K562 (cell line): ENCODE results near the gene ZNF385C. TPM values are rescaled to one million over a fixed set of nuclear protein-coding genes. Genes with fewer than 3 reads are reported as not detected.

Experiments
- CBX3 ChIP-seq, 2 experiments: IDR thresholded peaks; 1 replicate in 1 of 2; 2 replicates in 1 of 2; pipeline ENCODE4 v1.6.1; 2012; ENCODE audit warnings: inconsistent platforms in 2 of 2, low read length in 2 of 2, borderline replicate concordance in 1 of 2, control low read depth in 1 of 2
- CC2D1A ChIP-seq: fragments of 450-650 bp; IDR thresholded peaks from 2 replicates; pipeline ENCODE4 v1.6.1; 2017; ENCODE audit warnings: mild to moderate bottlenecking
- CCNT2 ChIP-seq: IDR thresholded peaks from 2 replicates; pipeline ENCODE4 v1.6.1; 2011; ENCODE audit warnings: borderline replicate concordance, low read depth, mild to moderate bottlenecking, moderate library complexity, mixed read lengths, low read length; ENCODE audit not compliant: insufficient read length; ENCODE audit errors: extremely low read depth
- CTCF ChIP-seq, 3 experiments: IDR thresholded peaks in 2 of 3; conservative IDR thresholded peaks in 1 of 3; 2 replicates each; pipeline ENCODE4 v1.5.1; 2011 to 2012; ENCODE audit warnings: low read length in 3 of 3, mild to moderate bottlenecking in 3 of 3, control low read depth in 2 of 3, improper control_type of control experiment in 1 of 3, inconsistent platforms in 1 of 3, low read depth in 1 of 3, mixed read lengths in 1 of 3, moderate library complexity in 1 of 3; ENCODE audit not compliant: insufficient read depth in 2 of 3
- DIDO1 ChIP-seq: fragments of 450-650 bp; IDR thresholded peaks from 2 replicates; pipeline ENCODE4 v1.6.1; 2016; ENCODE audit warnings: low read depth, missing biosample characterization, missing genetic modification characterization
- ETS1 ChIP-seq: conservative IDR thresholded peaks from 2 replicates; pipeline ENCODE4 v1.6.1; 2011; ENCODE audit warnings: low read depth, mild to moderate bottlenecking, low read length; ENCODE audit not compliant: control insufficient read depth
- HIVEP1 ChIP-seq: fragments of 250-450 bp; sonication (Bioruptor Pico); IDR thresholded peaks from 2 replicates; pipeline ENCODE4 v1.4.0; 2020; ENCODE audit warnings: mild to moderate bottlenecking
- HNRNPL ChIP-seq: fragments of 200-400 bp; formaldehyde crosslinking; IDR thresholded peaks from 2 replicates; pipeline ENCODE4 v1.6.1; 2017; ENCODE audit warnings: low read depth, mild to moderate bottlenecking, low read length
- HOXB6 ChIP-seq: fragments of 250-450 bp; sonication (Bioruptor Pico); IDR thresholded peaks from 2 replicates; pipeline ENCODE4 v1.5.1; 2022; ENCODE audit warnings: mild to moderate bottlenecking, borderline replicate concordance
- JUND ChIP-seq, 2 experiments: IDR thresholded peaks; 2 replicates in 1 of 2; 3 replicates in 1 of 2; pipeline ENCODE4 v1.6.1; 2011; ENCODE audit warnings: borderline replicate concordance in 2 of 2, low read depth in 2 of 2, low read length in 2 of 2, improper control_type of control experiment in 1 of 2, missing biosample characterization in 1 of 2, missing genetic modification characterization in 1 of 2, missing genetic modification reagents in 1 of 2
- MNT ChIP-seq, 2 experiments: fragments of 450-650 bp; conservative IDR thresholded peaks; 2 replicates each; pipeline ENCODE4 v1.6.1; 2017; ENCODE audit warnings: mild to moderate bottlenecking in 2 of 2, moderate library complexity in 2 of 2
- NFIC ChIP-seq: fragments of 450-650 bp; IDR thresholded peaks from 2 replicates; pipeline ENCODE4 v1.6.1; 2017; ENCODE audit warnings: mild to moderate bottlenecking, inconsistent platforms
- POLR2AphosphoS2 ChIP-seq: IDR thresholded peaks from 2 replicates; pipeline ENCODE4 v1.6.1; 2012; ENCODE audit warnings: low read length, improper control_type of control experiment
- RBM17 ChIP-seq: fragments of 200-400 bp; formaldehyde crosslinking; IDR thresholded peaks from 2 replicates; pipeline ENCODE4 v1.6.1; 2017; ENCODE audit warnings: low read depth, mild to moderate bottlenecking, low read length, borderline replicate concordance
- SMAD1 ChIP-seq: fragments of 150-350 bp; IDR thresholded peaks from 2 replicates; pipeline ENCODE4 v1.6.1; 2014; ENCODE audit warnings: low read length, low read depth; ENCODE audit not compliant: partially characterized antibody
- YY1 ChIP-seq, 3 experiments: IDR thresholded peaks; 2 replicates each; pipeline ENCODE4 v1.6.1; 2011; ENCODE audit warnings: low read length in 2 of 3, mild to moderate bottlenecking in 2 of 3, moderate library complexity in 2 of 3, borderline replicate concordance in 1 of 3, control low read depth in 1 of 3, low read depth in 1 of 3; ENCODE audit not compliant: insufficient read depth in 3 of 3, insufficient replicate concordance in 2 of 3, control insufficient read depth in 1 of 3, insufficient read length in 1 of 3; ENCODE audit errors: extremely low read depth in 1 of 3
- ZBTB1 ChIP-seq: sonication (generic); formaldehyde crosslinking; IDR thresholded peaks from 2 replicates; pipeline ENCODE4 v1.8.1; 2023; ENCODE audit warnings: missing genetic modification reagents, low read depth, mild to moderate bottlenecking, borderline replicate concordance
- ZBTB17 ChIP-seq: fragments of 450-650 bp; formaldehyde crosslinking; IDR thresholded peaks from 2 replicates; pipeline ENCODE4 v1.4.0; 2020; ENCODE audit warnings: mild to moderate bottlenecking
- ZNF133 ChIP-seq: fragments of 250-450 bp; sonication (Bioruptor Pico); IDR thresholded peaks from 2 replicates; pipeline ENCODE4 v1.4.0; 2020; ENCODE audit warnings: mild to moderate bottlenecking
- ZNF384 ChIP-seq: IDR thresholded peaks from 2 replicates; pipeline ENCODE4 v1.6.1; 2012; ENCODE audit warnings: low read depth, low read length, improper control_type of control experiment
- ZNF408 ChIP-seq: fragments of 250-450 bp; sonication (Bioruptor Pico); IDR thresholded peaks from 2 replicates; pipeline ENCODE4 v1.4.0; 2020; ENCODE audit warnings: low read depth, mild to moderate bottlenecking, moderate library complexity
- polyA plus RNA-seq, 8 experiments: library from polyadenylated mRNA; depleted of rRNA in 4 of 8; stranded (reverse) in 5 of 8; unstranded in 3 of 8; fragments of >200 nt; fragmentation: Nextera tagmentation in 2 of 8; fragmentation: Illumina TruSeq in 1 of 8; extraction: Ambion mirVana in 2 of 8; extraction: Trizol in 1 of 8; gene quantifications; 2 replicates each; pipeline versions ENCODE4 v1.2.1 to v1.2.3, GENCODE V29; 2011 to 2014; ENCODE audit warnings: inconsistent platforms in 1 of 8, missing spikeins in 1 of 8
- total RNA-seq, 7 experiments: library from RNA; depleted of rRNA in 6 of 7; stranded (reverse); fragments of >200 nt in 6 of 7; fragmentation: Illumina TruSeq in 2 of 7; extraction: Trizol in 2 of 7; gene quantifications; 2 replicates each; pipeline versions ENCODE4 v1.2.1 to v1.2.3, GENCODE V29; 2011 to 2021; ENCODE audit warnings: low replicate concordance in 1 of 7

The ZNF385C gene
- total and polyA plus RNA-seq, 9 of the 15 experiments (the other 6 are each of a cell fraction or from before 2014, with no cell fraction given), result 0.03 to 0.35 (median 0.18) TPM; not detected in 1

- TF ChIP-seq ZBTB1 (CRISPR knock-in tag) (no peak), HNRNPL (no peak), ZNF133 (CRISPR knock-in tag) (no peak), HOXB6 (no peak), RBM17 (no peak), ETS1 (peak; percentile 74; the same call in 1 of the 2 replicates), ZBTB17 (CRISPR knock-in tag) (0 out of 2 replicates have a peak, but pooled peaks have one; percentile 41), CCNT2 (peak; percentile 93), JUND (IDR thresholded peaks at IDR 0.05; ENCODE audit: borderline replicate concordance, low read depth, low read length) (peak; percentile 51; the same call in 1 of the 2 replicates), JUND (tag; IDR thresholded peaks at IDR 0.05; ENCODE audit: borderline replicate concordance, low read depth, low read length) (no peak), YY1 (IDR thresholded peaks at IDR 0.05; ENCODE audit: borderline replicate concordance in 1 of 3, control insufficient read depth in 1 of 3, extremely low read depth in 1 of 3, insufficient read depth in 3 of 3, insufficient read length in 1 of 3, insufficient replicate concordance in 2 of 3, low read depth in 1 of 3, low read length in 2 of 3) (peak in 2 of 3 experiments; percentile 71 to 76), CC2D1A (peak; percentile 73), ZNF408 (CRISPR knock-in tag) (no peak), HIVEP1 (no peak), ZNF384 (no peak), DIDO1 (no peak; the same call in 1 of the 2 replicates), POLR2AphosphoS2 (peak; percentile 88; the same call in 1 of the 2 replicates), CBX3 (IDR thresholded peaks at IDR 0.05; ENCODE audit: borderline replicate concordance in 1 of 2, low read length in 2 of 2) (peak in 1 of 2 experiments; percentile 78; a peak in 1 of 3 replicates), MNT (conservative IDR thresholded peaks at IDR 0.05) (peak; percentile 61 to 77; a peak in 3 of 4 replicates), NFIC (no peak), SMAD1 (peak; percentile 48), CTCF (IDR thresholded peaks at IDR 0.05 in 2 of 3, conservative IDR thresholded peaks at IDR 0.05 in 1 of 3; ENCODE audit: insufficient read depth in 2 of 3, low read depth in 1 of 3, low read length in 3 of 3) (peak; percentile 90 to 93 (median 91))
Measured at GRCh38 chr17:42019509-42020404, 78.5 kb downstream of the ZNF385C start, which contains the start of gene NKIRAS2 (continued).
